H1 (cell line): ENCODE data around the gene TRIP13.

Experiments
- RAD21 ChIP-seq, 2 experiments: IDR thresholded peaks in 1 of 2; conservative IDR thresholded peaks in 1 of 2; 2 replicates each; pipeline ENCODE4 v1.6.1; 2011; ENCODE audit warnings: low read depth in 2 of 2, low read length in 2 of 2, improper control_type of control experiment in 1 of 2, inconsistent platforms in 1 of 2, mild to moderate bottlenecking in 1 of 2, moderate library complexity in 1 of 2
- SRF ChIP-seq: IDR thresholded peaks from 2 replicates; pipeline ENCODE4 v1.6.1; 2011; ENCODE audit warnings: mild to moderate bottlenecking, low read depth, low read length, moderate library complexity
- TF ChIP-seq, protein P1 (sequence below): IDR thresholded peaks from 2 replicates; pipeline ENCODE4 v1.6.1; 2011; ENCODE audit warnings: low read length, improper control_type of control experiment

DNA sequence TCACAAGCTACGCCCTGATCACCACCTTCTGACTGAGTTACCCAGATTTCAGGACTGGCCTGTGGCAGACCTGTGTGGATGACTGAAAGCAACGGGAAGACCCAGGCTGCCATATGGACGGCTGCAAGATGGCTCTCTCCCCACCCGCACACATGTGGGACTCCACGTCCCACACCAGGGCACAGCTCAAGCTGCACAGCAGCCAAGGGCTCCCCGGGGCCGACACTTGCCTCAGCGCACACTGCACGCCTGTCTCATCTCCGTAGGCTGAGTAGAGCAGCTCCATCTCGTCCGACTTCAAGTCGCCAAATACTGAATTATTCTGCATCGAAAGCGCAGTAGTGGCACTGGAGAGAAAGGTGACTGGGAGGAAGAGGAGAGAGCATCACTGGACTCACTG lies 14.6 kb upstream of the TRIP13 start:
- no peak for TF ChIP-seq RAD21 (IDR thresholded peaks at IDR 0.05 in 1 of 2, conservative IDR thresholded peaks at IDR 0.05 in 1 of 2; ENCODE audit: low read depth in 2 of 2, low read length in 2 of 2)
- no peak for TF ChIP-seq SRF
- TF ChIP-seq, protein P1, sequence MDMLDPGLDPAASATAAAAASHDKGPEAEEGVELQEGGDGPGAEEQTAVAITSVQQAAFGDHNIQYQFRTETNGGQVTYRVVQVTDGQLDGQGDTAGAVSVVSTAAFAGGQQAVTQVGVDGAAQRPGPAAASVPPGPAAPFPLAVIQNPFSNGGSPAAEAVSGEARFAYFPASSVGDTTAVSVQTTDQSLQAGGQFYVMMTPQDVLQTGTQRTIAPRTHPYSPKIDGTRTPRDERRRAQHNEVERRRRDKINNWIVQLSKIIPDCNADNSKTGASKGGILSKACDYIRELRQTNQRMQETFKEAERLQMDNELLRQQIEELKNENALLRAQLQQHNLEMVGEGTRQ = no peak
